Measurements from ENCODE around the gene NTF3.

Gene NTF3

GRCh38 chr12:5433081-5433844 is 1.4 kb downstream of the NTF3 start:
- FAIRE-seq: no peak

DNA sequence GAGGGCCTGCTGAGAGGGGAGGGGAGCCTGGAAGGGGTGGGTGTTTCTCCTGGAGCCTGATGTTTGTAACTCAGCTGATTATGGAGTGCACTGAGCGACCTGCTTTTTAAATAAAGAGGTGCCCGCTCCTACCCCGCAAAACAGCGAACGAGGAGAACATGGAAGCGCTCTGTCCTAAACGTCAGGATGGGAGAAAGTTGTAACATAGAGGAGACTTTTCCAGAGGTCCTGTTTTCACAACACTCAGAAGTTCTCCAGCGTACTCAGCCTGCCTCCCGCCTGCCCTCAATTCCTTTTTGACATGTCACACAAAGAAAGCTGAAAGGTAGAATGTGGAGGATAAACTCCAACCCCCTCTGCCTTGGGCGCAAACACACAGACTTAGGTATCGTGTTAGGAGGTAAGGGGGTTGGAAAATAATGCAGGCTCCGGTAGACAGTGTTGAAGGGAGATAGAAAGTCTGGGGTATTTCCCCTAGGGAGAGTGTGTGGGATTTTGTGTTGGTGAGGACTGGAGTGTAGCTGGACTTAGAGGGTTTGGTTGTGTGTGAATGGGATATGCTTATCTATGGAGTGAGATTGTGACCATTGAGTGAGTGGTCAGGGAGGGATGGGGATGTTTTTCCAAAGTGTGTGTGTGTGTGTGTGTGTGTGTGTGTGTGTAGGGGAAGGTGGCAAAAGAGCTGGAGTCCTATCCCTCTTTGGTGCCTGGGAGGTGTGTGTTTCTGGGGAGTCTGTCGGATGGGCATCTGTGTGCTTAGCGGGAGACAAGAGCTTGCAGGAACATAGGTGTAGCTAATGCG is 2.1 kb downstream of the NTF3 start:
- FAIRE-seq: no peak

DNA sequence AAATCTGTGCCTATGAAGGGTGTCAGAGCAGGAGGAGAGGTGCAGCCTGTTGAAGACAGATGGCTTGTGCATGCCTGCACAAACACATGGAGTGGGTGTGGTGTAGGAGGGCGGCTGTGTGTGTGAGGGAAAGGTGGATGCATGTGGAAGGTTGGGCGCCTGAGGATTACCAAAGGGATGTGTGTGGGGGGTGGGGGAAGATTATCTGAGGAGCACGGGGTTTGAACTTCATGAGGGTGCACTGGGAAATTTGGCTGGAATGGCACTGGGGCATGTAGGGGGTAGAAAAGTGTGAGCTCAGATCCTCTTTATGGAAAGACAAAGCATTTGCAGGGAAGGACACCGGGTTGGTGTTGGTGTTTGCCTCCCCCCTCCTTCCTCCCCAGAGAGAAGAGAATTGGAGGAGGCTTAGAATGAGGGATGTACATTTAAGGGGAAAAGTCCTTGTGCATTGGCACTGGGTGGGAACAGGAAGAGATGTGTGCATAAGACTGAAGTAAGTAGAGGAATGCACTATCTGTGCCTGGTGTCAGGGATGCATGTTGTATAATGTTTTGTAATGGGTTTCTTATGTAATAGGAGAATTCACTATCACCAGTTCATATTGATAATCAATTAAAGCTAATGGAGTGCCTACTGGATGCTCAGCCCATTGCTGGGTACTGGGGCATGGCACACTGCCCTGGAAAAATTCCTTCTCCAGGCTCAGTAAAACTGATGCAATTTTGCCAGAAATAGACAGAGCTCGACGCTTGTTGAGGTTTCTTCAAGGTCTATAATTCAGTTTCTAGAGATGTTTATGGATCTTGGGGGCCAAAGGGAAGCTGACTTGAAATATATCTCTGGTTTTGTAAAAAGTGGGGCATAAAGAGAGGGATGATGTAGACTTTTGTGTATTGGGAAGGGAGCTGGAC is 3.0 kb downstream of the NTF3 start:
- FAIRE-seq: no peak

DNA sequence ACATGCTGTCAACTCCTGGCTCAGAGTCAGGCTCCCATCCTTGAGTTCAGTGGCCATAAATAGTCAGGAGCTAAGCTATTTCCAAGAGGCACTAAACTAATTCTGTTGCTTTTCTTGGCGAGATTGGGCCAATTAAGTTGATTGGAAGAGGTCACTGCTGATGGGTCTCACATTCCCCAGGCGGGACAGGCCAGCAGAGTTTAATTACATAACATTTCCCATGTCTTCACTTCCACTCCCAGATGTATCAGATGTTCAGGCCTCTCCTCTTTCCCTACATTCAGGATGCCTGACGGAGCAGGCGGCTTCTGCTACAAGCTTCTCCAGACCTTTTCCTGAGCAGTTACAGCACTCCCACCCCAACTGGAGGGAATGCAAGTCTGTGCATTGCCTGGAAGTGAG is 5.3 kb downstream of the NTF3 start:
- no peak for FAIRE-seq

GRCh38 chr12:5437589-5437988 is 5.7 kb downstream of the NTF3 start:
- FAIRE-seq: no peak

GRCh38 chr12:5438671-5439200 is 6.8 kb downstream of the NTF3 start:
- FAIRE-seq: no peak

DNA sequence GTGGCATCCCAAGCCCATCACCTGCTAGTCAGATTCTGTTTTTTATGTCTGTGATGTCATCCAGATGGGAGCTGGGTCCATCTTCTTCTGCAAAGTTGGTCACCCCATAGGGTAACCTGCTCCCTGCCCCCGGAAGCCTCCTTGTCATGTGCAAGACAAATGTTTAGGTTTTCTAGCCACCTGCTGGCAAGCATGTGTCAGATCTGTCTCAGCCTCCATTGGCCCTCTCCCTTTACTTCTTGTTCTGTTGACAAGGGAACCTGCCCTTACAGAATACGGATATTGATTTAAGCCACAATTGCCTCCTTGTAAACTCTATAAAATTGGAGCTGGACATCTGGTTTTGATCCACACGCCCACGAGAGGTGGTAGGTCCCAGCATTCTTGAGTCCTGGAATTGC is 7.5 kb downstream of the NTF3 start:
- no peak for FAIRE-seq

- FAIRE-seq: no peak
These were observed 7.9 kb downstream of the NTF3 start for GRCh38 chr12:5439788-5440300.

DNA sequence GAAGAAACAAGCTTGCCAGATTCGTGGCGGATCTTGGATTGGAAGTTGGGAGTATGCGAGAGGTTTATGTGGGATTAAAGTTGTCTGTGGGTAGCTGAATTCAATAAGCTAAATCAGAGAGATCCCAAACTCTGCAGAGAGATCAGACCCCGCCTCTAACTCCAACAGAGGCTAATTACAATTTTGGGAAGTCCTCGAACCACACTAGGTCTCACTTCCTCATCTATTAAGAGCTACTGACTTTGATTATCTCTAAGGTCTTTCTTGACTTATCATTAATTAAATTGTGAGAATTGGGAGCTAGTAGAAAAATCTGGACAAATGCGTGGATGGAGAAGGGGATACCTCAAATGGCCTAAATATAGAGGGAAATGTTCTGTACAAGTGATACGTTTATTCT is 9.1 kb downstream of the NTF3 start:
- FAIRE-seq: no peak

- no peak for FAIRE-seq
These were observed 9.8 kb downstream of the NTF3 start for GRCh38 chr12:5441497-5442236.

- no peak for FAIRE-seq
These were observed 10.5 kb downstream of the NTF3 start for GRCh38 chr12:5442251-5443006.

DNA sequence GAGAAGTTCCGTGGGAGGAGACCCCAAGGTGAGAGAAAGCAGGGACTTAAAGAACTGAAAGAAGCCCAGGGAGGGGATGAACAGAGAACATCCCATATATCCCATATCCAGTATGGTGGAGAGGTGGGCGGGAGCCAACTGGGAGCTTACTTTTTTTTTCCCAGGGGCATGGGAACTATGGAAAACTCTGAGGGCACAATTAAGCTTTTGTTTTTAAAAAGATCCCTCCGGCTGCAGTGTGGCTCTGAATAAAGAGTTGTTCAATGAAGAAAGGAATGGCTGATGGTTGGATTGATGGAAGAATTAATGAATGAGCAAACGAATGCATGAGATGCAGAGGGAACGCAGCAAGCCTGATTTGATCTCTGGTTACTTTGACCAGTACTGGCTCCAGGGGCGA is 12.6 kb downstream of the NTF3 start:
- FAIRE-seq: no peak

GRCh38 chr12:5447320-5447719 is 15.4 kb downstream of the NTF3 start:
- no peak for FAIRE-seq

GRCh38 chr12:5451251-5451650 is 19.3 kb downstream of the NTF3 start:
- FAIRE-seq: no peak

- FAIRE-seq: no peak
These were observed 20.7 kb downstream of the NTF3 start for GRCh38 chr12:5452569-5452968.

DNA sequence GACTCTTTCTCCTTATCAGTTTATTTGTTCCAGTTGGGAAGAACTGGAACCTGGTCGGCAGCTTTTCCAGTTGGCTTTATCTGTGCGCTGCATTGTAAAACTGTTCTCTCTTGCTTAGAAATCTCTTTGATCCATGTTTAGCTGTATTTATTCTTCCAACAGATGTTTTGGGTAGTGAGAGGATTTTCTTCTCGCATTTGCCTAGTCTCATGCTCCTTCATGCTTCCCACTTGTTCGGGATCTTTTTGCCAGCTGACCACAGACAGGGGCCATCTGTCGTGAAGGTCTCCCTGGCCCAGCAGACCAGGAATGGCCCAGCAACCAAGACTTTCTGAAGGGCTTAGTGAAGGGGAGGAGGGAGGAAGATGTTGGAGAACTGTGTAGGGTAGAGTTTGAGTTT is 21.6 kb downstream of the NTF3 start:
- no peak for FAIRE-seq

- no peak for FAIRE-seq
These were observed 23.1 kb downstream of the NTF3 start for GRCh38 chr12:5455045-5455444.

GRCh38 chr12:5456030-5456429 is 24.1 kb downstream of the NTF3 start:
- FAIRE-seq: no peak

- no peak for FAIRE-seq
These were observed 25.0 kb downstream of the NTF3 start for GRCh38 chr12:5456906-5457305.

DNA sequence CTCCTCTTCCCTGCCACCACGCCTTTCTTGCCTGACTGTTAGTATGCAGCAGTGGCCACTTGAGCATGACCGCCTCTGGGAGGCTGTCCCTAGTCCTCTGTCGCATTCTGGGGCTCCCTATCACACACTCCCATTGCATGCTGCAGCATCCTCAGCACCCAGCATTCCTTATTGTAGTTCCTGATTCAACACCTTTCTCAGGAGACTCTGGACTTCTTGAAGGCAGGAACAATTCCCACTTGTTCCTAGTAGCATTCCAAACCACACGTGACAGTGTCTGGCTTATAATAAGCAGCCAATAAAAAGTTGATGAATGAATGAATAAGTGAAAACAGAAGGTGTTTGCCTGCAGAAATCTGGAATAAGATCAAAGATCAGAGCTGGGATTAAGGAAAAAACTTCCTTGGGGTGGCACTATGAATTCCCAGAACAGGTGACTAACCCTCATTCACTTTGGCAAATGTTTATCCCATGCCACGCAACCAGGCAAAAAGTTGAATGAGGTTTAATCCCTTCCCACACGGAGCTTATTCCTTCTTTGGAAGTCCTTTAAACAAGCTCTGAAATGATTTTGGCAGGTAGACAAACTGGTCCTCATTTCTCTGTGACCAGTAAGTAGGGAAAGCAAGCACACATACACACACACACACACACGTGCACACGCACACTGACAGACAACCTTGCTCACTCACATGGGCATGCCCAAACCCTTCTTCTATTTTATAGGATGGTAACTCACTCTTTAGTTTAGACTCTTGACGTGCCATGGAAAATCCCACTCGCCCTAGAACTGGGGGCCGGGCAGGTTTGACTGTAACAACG is 26.5 kb downstream of the NTF3 start:
- FAIRE-seq: no peak

Measured in islet of Langerhans (tissue), 1 donor.